22Rv1 (cell line): ENCODE data around the gene PSMA6.

Source experiments
- H3K27ac ChIP-seq: fragments of 450-650 bp; 2 replicates; pipeline ENCODE4 v1.5.1; 2017
- ZFX ChIP-seq: fragments of 450-650 bp; IDR thresholded peaks from 2 replicates; pipeline ENCODE4 v1.6.1; 2017; ENCODE audit warnings: antibody characterized with exemption, borderline replicate concordance
- TF ChIP-seq, protein P1 (sequence below): fragments of 450-650 bp; IDR thresholded peaks from 2 replicates; pipeline ENCODE4 v1.5.1; 2017; ENCODE audit warnings: mild to moderate bottlenecking

PSMA6 gene

DNA sequence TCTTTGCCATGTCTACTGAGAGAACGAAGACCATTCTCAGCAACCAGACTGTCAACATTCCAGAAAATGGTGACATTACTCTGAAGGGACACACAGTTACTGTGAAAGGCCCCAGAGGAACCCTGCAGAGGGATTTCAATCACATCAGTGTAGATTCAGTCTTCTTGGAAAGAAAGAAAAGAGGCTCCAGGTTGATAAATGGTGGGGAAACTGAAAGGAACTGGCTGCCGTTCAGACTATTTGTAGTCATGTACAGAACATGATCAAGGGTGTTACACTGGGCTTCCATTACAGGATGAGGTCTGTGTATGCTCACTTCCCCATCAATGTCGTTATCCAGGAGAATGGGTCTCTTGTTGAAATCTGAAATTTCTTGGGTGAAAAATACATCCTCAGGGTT is 29.7 kb upstream of the PSMA6 start:
- TF ChIP-seq, protein P1, sequence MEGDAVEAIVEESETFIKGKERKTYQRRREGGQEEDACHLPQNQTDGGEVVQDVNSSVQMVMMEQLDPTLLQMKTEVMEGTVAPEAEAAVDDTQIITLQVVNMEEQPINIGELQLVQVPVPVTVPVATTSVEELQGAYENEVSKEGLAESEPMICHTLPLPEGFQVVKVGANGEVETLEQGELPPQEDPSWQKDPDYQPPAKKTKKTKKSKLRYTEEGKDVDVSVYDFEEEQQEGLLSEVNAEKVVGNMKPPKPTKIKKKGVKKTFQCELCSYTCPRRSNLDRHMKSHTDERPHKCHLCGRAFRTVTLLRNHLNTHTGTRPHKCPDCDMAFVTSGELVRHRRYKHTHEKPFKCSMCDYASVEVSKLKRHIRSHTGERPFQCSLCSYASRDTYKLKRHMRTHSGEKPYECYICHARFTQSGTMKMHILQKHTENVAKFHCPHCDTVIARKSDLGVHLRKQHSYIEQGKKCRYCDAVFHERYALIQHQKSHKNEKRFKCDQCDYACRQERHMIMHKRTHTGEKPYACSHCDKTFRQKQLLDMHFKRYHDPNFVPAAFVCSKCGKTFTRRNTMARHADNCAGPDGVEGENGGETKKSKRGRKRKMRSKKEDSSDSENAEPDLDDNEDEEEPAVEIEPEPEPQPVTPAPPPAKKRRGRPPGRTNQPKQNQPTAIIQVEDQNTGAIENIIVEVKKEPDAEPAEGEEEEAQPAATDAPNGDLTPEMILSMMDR: no peak
- TF ChIP-seq ZFX: no peak
- no peak overlapping the region for H3K27ac ChIP-seq

DNA sequence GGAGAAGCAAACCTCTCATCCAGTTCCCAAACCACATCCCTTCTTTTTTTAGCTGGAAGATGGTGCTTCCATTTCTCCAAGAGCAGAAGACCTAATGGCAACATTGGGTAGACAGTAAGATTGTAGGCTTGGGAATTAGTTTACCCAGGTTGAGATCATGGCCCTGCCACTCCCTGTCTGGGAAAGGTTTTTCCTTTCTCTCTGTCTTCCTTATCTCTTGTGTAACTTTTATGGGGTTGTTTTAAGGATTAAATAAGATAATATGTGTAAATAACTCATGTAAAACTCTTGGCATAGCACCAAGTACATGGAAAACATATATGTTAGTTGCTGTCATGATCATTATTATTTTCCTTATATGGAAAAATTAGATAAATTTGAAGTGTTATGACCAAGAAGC is 23.2 kb upstream of the PSMA6 start:
- TF ChIP-seq, protein P1: no peak
- no peak for TF ChIP-seq ZFX
- H3K27ac ChIP-seq: no peak overlapping the region

DNA sequence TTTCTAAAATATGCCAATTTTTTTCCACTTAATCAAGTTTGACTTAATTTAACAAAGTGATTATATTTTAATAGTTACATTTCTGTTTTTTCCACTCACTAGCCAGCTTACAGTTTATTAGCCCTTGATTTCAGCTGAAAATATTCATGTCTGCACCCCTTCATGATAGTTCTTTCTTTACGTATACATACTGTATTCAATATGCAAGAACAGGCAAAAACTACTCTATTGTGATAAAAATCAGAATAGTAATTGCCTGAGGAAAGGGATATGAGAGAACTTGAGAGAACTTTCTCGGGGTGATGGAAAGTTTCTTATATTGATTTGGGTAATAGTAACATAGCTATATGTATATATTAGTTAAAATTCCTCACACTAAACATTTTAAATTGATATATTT is 17.4 kb upstream of the PSMA6 start:
- TF ChIP-seq, protein P1: no peak
- no peak for TF ChIP-seq ZFX
- H3K27ac ChIP-seq: no peak overlapping the region

DNA sequence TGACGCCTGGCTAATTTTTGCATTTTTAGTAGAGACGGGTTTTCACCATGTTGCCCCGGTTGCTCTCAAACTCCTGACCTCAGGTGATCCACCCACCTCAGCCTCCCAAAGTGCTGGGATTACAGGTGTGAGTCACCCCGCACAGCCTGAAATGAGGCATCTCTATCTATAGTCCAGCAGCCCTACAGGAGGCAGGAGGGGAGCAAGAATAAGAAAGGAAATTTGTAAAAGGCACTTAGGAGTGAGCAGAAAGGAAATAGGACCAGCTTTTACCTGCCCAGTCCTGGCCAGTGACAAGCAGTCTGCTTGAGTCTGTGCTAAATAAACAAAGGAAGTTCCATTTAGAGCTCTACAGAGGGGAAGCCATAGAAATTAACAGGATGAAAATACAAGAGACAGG is 15.0 kb upstream of the PSMA6 start:
- TF ChIP-seq ZFX: no peak
- TF ChIP-seq, protein P1: no peak
- no peak overlapping the region for H3K27ac ChIP-seq

DNA sequence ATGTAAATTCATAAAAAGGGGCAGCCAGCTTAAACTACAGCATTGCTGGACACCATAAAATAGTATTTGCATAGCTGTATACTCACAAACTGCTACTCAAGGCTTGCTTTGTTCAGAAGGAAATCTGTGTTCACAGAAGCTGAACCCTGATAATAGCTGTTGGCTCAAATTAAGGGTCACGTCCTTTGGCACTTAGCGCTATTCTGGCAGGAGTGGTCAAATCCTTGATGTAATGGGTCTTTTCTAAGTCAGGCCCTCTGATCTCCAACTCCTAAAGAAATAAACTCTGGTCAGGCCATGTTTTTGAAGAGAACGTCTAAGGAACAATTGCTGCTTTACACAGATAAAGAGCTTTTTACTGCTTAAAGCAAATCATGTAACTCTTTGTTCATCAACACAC is 12.8 kb upstream of the PSMA6 start:
- TF ChIP-seq, protein P1: no peak
- no peak for TF ChIP-seq ZFX
- H3K27ac ChIP-seq: no peak overlapping the region

DNA sequence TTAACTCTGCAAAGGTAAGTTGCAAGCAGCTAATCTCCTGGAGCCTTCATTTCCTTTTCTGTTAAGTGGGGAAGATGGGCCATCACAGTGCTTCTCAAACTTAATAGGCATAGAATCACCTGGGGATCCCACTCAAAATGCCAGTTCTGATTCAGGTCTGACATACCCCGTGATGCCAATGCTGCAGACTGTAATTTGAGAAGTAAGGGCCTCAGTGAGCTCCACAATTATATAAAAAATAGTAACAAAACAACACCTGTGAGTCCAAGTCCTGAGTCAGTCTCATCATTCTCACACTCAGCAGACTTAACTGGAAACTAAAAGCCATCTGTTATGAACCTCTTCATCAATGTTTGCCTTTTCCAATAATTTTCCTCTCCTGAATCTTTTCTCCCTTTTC is 10.8 kb upstream of the PSMA6 start:
- no peak overlapping the region for H3K27ac ChIP-seq

DNA sequence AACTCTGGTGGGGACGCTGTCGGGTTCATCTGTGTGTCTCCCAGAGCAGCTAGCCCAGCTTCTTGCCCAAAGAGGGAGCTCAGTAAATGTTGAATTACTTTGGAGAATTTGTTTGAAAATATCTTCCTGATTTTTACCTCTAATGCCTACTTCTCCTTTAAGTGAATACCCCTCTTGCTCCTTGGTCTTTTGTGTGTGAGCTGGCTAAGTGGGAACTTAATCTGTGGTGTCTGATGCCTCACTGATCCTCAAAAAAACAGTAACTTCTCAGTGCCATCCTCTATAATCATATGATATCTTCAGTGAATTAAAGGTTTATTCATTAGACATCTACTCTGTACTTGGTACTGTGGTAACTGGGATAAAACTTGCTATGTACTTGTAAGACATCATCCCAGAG is 7.7 kb upstream of the PSMA6 start:
- TF ChIP-seq ZFX: no peak
- TF ChIP-seq, protein P1: no peak
- H3K27ac ChIP-seq: no peak overlapping the region

More for the DNA sequence above, 10.8 kb upstream of the PSMA6 start:
- TF ChIP-seq, protein P1: no peak
- no peak for TF ChIP-seq ZFX
